K562 treated with DMSO at 1 percent for 4 hours (cell line): ENCODE data around the gene CXCL13. TPM values are rescaled to one million over a fixed set of nuclear protein-coding genes. Genes with fewer than 3 reads are reported as not detected.

ENCODE experiments used
- total RNA-seq: library from RNA; unstranded; fragments of 300-600 nt; gene quantifications from 2 replicates; pipeline ENCODE4 v1.2.3, GENCODE V29; 2022; ENCODE audit not compliant: insufficient read depth

The CXCL13 gene, protein sequence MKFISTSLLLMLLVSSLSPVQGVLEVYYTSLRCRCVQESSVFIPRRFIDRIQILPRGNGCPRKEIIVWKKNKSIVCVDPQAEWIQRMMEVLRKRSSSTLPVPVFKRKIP
- total RNA-seq = not detected in 2 replicates

GRCh38 chr4:77605210-77605902 lies at the start of gene CXCL13:
CXCL13 (plus strand) TSS chr4:77605820; CDS start chr4:77605866, 46 bp downstream.

Other genes starting within 250 kb of the CXCL13 start
- 7.7 and 9.2 TPM in 2 replicates for gene CNOT6L, start 213.5 kb downstream of the CXCL13 start, total RNA-seq